HG02798 (cell line): ENCODE measurements around the gene TPSD1.
"Not testable (repeated sequence)": the region's sequence is repeated elsewhere in the genome, so short reads cannot be mapped to it uniquely, and the experiment has no call there.

Source experiments
- ATAC-seq: cut with Tn5 transposase; IDR thresholded peaks from one replicate; pipeline ENCODE4 v1.9.1; 2021; ENCODE audit warnings: mild to moderate bottlenecking; ENCODE audit not compliant: unreplicated experiment, poor library complexity

TPSD1 gene

DNA sequence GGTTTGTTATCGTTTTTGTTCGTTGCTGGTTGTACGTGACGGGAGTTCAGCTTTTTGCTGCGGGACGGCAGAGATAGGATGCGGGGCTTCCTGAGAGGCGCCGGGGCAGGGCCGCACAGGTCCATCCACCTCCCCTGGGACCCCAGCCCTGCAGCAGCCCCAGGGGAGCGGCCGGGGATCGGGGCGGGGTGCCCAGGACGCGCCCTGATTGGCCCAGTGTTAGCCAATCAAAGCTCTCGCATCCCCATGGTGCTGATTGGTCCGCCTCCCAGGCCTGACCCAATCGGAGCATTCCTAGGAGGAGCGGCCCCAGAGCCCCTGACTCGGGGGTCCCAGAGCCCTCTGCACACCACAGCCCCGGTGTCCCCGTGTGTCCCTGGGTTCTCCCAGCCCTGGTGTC lies 17.0 kb upstream of the TPSD1 start:
- not testable (repeated sequence) for ATAC-seq

DNA sequence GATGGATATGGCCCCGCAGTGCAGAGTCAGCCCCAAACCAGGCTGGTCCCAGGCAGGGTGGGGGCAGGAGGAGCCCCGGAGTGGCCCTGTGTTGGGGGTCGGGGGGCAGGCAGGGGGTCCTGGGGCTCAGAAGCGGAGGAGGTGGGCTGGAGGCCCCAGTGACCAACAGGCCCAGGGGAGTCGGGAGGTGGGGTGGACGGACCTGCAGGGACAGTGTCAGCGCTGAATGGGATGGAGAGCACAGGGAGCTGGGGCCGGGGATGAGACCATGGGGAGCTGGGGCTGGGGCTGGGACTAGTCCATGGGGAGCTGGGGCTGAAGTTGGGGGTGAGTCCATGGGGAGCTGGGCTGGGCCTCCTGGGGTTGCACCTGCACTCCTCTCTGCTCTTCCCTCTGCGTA lies 16.3 kb upstream of the TPSD1 start:
- ATAC-seq = not testable (repeated sequence)

DNA sequence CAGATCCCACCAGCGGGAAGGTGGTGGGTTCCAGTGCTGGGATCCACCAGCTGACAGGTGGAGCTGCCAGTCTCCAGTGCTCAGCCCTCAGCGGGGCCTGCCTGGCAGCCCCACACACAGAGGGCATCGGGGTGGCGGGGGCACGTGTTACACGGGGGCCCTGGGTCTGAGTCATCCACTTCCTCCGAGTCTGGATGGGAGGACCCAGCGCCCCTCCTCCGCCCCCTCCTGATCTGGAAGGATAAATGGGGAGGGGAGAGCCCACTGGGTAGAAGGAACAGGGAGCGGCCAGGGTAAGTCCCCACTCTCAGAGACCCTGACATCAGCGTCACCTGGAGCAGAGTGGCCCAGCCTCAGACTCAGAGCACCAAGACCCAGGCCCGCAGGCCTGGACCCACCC lies 15.4 kb upstream of the TPSD1 start, which contains the start of gene TPSAB1:
Gene TPSAB1, plus strand, starts transcription at position 270 of the 400 bp plus-strand sequence. CDS start 234 bp downstream, outside the sequence.
- not testable (repeated sequence) for ATAC-seq

- ATAC-seq = not testable (repeated sequence)
Observed at GRCh38 chr16:1241081-1241480, 14.8 kb upstream of the TPSD1 start.

GRCh38 chr16:1243363-1243762 lies 12.5 kb upstream of the TPSD1 start:
- ATAC-seq = not testable (repeated sequence)

DNA sequence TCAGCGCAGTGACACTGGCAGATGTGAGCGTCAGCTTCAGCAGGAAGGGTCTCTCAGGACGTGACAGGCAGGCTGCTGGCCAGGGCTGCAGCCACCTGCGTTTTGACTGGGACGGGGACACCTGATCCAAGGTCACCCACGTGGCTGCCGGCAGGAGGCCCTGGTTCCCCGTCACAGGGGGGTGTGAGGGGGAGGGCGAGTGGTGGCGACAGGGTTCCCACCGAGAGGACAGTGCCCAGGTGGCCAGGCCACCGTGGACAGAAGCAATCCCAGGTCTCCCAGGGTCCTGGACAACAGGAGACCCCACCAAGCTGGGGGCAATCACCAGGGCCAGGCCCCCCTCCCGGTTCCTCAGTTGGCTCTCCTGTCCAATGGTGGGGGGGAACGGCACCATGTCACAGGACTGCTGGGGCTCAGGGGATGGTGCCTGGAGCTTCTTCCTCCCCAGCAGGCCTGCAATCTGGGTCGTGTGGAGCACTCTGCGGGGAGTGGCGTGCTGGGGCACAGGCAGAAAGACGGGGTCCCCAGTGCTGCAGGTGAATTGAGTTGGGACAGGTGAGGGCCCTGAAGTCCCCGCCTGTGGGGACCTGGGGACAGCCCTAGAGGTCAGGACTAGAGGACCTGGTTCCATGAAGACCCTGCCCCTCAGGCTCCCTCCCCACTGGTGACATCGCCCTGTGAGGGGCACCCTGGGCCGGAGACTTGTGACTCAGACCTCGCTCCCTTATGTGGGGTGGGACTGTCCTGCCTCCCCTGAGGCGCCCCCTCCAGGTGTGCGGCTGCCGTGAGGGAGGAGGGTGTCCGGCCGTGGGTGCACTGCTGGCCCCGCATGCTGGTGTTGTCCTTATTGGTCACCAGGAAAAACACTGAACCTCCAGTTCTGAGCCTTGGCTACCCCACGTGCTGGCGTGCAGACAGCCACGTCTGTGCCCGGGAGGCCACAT lies 11.7 kb upstream of the TPSD1 start:
- not testable (repeated sequence) for ATAC-seq

DNA sequence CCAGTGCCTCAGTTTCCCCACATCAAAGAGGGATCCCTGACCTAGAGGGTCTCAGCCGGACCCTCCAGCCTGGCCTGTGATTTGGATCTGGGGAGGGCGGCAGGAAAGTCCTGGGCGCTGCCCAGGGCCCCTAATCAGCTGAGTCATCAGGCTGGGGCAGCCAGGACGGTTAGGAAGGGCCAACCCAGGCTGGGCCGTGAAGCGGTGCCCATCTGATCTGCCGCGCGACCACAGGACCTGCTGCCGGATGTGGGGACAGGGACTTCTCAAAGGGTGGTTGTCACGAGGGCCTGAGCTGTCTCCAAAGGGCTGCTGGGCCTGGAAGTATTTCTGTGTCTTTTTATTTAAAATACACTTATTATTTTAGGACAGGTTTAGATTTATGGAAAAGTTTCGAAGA lies 11.0 kb upstream of the TPSD1 start:
- ATAC-seq = no peak

GRCh38 chr16:1245452-1246020 lies 10.3 kb upstream of the TPSD1 start:
- no peak for ATAC-seq

GRCh38 chr16:1247903-1248537 lies 7.8 kb upstream of the TPSD1 start:
- ATAC-seq = not testable (repeated sequence)

DNA sequence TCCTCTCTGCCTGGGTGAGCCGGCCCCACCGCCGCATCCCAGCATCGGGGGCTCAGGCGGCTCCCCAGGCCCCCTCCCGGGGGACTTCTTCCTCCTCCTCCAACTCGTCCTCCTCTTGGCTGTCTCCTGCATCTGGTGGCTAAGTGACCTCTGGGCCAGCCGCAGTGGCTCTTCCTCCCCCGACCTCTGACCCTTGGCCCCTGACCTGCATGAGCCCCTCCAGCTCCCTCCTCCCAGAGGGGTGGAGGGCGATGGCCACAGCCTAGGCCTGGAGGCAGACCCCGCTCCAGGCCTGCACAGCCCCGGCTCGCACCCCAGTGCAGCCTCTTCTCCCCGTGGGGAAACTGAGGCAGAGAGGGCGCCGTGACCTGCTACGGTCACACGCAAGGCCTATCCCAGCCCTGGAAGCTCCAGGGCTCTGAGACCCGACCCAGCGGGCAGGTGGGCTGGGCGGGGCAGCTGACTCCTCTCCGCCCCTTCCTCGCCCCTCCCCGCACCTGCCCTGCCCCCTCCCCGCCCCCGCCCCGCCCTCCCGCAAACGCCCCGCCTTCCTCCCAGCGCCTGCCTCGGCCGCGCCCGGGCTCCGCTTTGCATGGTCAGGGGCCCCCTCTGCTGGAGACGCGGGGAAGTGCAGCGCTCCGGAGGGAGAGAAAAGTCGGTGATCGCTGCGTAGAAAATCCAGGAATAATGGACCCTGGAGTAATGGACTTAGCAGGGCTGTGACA lies 6.7 kb upstream of the TPSD1 start:
- peak; percentile 38 for ATAC-seq

DNA sequence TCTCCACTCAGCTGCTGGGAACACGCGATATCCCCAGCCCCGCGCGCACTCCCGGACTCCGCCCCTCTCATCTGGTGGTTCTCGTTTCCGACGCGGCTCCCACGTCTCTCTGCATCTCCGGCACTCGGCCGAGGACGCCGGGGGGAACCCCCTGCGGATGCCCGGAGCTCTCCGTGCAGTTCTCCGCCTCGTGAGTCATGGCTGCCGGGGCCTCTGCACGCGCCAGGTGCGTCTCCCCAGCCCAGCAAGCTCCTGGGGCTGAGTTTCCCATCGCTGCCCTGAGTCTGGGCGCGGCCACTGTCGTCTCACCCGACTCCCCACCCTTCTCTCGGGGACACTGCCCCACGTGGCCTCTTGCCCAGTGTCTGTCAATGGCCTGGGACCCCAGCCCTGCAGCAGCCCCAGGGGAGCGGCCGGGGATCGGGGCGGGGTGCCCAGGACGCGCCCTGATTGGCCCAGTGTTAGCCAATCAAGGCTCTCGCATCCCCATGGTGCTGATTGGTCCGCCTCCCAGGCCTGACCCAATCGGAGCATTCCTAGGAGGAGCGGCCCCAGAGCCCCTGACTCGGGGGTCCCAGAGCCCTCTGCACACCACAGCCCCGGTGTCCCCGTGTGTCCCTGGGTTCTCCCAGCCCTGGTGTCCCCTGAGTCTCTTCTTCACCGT lies 2.0 kb upstream of the TPSD1 start:
- ATAC-seq = not testable (repeated sequence)

- ATAC-seq = not testable (repeated sequence)
Observed at GRCh38 chr16:1254821-1255220, 1.0 kb upstream of the TPSD1 start.

DNA sequence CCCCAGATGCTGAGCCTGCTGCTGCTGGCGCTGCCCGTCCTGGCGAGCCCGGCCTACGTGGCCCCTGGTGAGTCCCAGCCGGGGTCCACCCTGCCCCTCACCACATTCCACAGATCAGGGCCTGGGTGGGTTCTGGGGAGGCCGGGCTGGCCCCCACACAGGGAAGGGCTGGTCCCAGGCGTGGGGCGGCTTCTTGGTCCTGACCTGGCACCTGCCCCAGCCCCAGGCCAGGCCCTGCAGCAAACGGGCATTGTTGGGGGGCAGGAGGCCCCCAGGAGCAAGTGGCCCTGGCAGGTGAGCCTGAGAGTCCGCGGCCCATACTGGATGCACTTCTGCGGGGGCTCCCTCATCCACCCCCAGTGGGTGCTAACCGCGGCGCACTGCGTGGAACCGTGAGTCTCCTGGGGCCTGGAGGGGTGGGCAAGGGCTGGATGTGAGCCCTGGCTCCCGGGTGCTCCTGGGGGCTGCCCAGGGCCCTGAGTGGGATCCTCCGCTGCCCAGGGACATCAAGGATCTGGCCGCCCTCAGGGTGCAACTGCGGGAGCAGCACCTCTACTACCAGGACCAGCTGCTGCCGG lies 516 bp downstream of the TPSD1 start:
- not testable (repeated sequence) for ATAC-seq

GRCh38 chr16:1256874-1257322 lies 1.0 kb downstream of the TPSD1 start:
- ATAC-seq = no peak

GRCh38 chr16:1257561-1258224 lies 1.8 kb downstream of the TPSD1 start:
- ATAC-seq = no peak

- ATAC-seq = no peak
Observed at GRCh38 chr16:1258225-1258600, 2.3 kb downstream of the TPSD1 start.

DNA sequence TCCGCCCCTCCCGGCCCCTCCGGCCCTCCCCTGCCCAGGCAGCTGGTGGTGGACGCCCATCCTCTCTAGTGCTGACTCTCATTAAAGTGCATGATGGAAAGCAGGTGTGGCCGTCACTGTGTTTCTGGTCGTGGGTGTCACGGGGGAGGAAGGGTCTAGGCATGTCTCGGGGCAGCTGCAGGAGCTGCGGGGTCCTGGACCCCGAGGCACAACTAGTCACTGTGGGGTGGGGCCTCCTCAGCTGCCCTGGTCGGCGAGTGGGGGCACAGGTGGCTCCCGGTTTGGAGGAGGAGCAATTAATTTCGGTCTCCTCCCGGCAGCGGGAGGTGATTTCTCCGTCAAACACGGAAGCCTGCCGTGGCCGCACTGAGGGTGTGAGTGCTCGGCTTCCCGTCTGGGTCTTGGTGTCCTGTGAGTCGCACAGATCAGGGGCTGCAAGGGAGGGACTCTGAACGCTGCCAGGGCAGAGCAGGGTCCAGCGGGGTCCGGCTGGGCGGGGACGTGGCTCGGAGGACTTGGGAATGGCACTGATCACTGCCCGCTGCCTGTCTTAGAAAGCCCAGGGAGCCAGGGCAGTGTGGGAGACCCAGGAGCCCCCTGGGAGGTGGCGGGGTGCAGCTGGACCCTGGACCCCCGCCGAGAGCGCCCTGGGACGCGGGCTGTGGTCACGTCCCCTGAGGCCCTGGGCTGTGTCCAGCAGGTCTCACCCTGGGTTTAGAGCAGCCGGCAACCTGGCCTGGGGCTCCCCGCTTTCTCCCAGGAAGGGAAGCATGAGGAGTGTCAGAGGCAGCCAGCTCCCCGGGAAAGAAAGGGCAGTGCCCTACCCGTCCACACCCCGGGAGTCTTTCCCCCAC lies 3.3 kb downstream of the TPSD1 start:
- ATAC-seq = no peak

- ATAC-seq = no peak
Observed at GRCh38 chr16:1259760-1260068, 3.8 kb downstream of the TPSD1 start.
